Mammary epithelial cell (primary cell): Measurements from ENCODE around the gene ADIPOR1.

Experiments used
- EZH2 ChIP-seq: IDR thresholded peaks from 2 replicates; pipeline ENCODE4 v1.6.1; 2012; ENCODE audit warnings: low read length, inconsistent platforms, borderline replicate concordance
- TF ChIP-seq, protein P1 (sequence below), 2 donors: IDR thresholded peaks in 1 of 2; conservative IDR thresholded peaks in 1 of 2; 2 replicates each; pipeline ENCODE4 v1.5.1; 2011 to 2012; ENCODE audit warnings: inconsistent platforms in 2 of 2, low read length in 2 of 2, mild to moderate bottlenecking in 2 of 2, control low read depth in 1 of 2, low read depth in 1 of 2; ENCODE audit not compliant: insufficient read depth in 1 of 2; ENCODE audit errors: extremely low read depth in 1 of 2

- TF ChIP-seq, protein P1, sequence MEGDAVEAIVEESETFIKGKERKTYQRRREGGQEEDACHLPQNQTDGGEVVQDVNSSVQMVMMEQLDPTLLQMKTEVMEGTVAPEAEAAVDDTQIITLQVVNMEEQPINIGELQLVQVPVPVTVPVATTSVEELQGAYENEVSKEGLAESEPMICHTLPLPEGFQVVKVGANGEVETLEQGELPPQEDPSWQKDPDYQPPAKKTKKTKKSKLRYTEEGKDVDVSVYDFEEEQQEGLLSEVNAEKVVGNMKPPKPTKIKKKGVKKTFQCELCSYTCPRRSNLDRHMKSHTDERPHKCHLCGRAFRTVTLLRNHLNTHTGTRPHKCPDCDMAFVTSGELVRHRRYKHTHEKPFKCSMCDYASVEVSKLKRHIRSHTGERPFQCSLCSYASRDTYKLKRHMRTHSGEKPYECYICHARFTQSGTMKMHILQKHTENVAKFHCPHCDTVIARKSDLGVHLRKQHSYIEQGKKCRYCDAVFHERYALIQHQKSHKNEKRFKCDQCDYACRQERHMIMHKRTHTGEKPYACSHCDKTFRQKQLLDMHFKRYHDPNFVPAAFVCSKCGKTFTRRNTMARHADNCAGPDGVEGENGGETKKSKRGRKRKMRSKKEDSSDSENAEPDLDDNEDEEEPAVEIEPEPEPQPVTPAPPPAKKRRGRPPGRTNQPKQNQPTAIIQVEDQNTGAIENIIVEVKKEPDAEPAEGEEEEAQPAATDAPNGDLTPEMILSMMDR (conservative IDR thresholded peaks at IDR 0.05 in 1 of 2, IDR thresholded peaks at IDR 0.05 in 1 of 2; ENCODE audit: extremely low read depth in 1 of 2, insufficient read depth in 1 of 2, low read depth in 1 of 2, low read length in 2 of 2): no peak
- no peak for TF ChIP-seq EZH2
Observed at GRCh38 chr1:202976633-202977032, 18.5 kb upstream of the ADIPOR1 start.
